Stimulated activated CD8-positive, alpha-beta memory T cell treated with anti-CD3 and anti-CD28 coated beads, Interleukin-7, amount 100 ng/mL, for 1 hour (primary cell): ENCODE results near the gene FBXL16.
"Not testable (repeated sequence)": the region's sequence is repeated elsewhere in the genome, so short reads cannot be mapped to it uniquely, and the experiment has no call there.

Experiments
- DNase-seq, 2 donors: peaks; one replicate each; pipeline ENCODE4 v3.0.0-alpha.2; 2020; ENCODE audit warnings: low read depth in 2 of 2

FBXL16 gene

GRCh38 chr16:723695-724094 is 18.1 kb upstream of the FBXL16 start:
- no peak for DNase-seq

DNA sequence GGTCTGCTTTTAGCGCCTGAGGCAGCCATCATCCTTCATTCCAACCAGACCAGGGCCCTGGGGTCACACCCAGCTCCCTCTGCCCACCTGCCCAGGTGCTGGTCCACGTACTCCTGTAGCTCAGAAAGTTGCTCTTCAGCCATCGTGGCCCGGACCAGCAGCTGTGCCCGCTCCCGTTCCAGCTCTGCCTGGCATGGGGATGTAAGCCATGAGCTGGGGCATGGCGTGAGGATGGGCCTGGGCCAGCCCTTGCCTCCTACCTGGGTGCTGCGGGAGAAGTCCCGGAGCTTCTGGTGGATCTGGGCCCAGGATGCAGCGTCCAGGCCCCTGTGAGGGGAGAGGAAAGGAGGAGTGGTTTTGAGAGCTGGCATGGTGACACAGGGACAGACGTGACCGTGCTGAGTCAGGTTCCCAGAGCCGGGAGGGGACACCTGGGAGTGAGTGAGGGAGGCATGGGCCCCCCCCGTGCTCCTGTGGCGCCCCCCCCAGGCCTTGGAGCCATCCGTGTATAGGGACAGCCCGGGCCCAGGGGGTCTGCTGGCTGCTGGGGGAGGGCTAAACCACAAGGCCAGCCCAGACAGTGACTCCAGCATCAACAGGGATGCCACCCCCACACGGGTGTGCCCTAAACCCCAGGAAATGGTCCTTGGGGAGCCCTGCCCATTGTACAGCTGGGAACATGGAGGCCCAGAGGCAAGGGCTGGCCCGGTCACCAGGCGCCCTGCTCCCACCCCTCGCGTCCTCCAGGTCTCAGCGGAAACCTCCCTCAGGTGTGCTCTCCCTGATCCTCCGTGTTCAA is 17.4 kb upstream of the FBXL16 start:
- no peak for DNase-seq

- no peak for DNase-seq
Measured at GRCh38 chr16:721765-722540, 16.4 kb upstream of the FBXL16 start.

- DNase-seq, result no peak
Measured at GRCh38 chr16:720990-721764, 15.6 kb upstream of the FBXL16 start, which contains the start of gene ANTKMT. Gene ANTKMT, plus strand, starts transcription at chr16:721146. Its CDS starts 129 bp downstream, at chr16:721275.

GRCh38 chr16:720447-720989 is 14.9 kb upstream of the FBXL16 start:
- DNase-seq, result no peak

DNA sequence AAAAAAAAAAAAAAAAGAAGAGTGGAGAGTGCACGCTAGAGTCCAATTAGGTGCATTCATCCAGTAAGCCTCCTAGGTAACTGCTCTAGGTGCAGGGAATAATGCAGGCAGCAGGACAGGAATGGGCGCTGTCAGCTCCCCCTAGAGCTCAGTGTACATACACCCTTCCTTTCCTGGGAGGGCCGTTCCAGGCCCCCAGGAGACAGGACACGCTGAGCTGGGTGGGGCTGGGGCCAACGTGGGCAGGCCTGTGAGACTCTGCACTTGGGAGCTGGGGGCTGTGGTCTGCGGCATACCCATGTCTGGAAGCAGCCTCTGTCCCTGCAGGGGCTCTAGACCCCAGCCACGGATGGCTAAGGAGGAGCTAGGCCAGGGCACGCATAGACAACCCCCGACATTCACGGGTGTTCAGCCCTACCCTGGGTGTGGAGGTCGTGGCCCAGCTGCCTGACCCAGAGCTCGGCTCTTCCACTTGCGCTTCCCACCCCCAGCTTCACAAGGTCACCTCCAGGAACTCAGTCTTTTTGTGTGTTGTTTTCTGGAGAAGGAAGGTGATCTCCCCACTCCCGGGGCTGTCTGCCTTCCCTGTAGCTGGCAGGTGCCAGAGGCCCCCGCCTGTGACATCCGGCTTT is 14.3 kb upstream of the FBXL16 start:
- no peak for DNase-seq

DNA sequence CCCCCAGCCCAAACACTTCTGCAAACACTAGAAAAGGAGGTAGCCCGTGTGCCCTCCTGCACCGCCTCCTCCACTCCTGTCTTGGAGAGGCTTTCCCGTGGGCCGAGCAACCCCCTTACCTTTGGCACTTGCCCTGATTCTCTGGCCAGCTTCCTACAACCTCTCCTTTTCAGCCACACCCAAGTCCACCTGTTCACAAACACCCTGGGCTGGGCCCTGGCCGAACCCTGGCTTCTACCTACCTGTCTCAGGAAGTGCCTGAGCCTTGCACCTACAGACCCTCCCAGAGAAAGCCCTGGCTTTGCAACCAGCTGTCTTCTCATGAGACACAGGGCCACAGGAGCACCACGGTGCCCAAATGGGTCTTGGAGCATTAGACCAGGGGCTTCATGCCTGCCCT is 13.3 kb upstream of the FBXL16 start:
- no peak for DNase-seq

DNA sequence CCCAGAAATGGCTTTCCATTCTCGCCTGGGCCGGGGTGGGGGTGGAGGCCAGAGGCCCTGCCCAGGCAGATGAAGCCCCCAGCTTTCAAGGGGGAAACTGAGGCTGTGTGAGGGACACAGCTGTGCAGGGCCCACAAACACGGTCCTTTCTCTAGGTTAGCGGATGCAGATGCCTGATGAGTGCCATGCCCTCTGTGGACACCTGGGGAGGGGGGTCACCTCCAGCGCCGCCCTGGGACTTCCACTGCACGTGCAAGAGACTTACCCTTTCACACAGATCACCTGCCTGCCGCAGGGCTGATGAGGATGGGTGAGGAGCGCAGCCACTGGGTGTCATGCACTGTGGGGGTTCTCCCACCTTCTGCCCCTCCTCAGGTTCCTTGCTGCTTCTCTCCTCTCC is 12.8 kb upstream of the FBXL16 start:
- DNase-seq, result no peak

GRCh38 chr16:717450-718245 is 12.0 kb upstream of the FBXL16 start:
- no peak for DNase-seq

- no peak for DNase-seq
Measured at GRCh38 chr16:716768-717325, 11.2 kb upstream of the FBXL16 start.

GRCh38 chr16:716200-716568 is 10.6 kb upstream of the FBXL16 start:
- no peak for DNase-seq

GRCh38 chr16:715477-716199 is 10.0 kb upstream of the FBXL16 start:
- DNase-seq, result no peak

GRCh38 chr16:714558-715476 is 9.2 kb upstream of the FBXL16 start, which contains the start of gene METRN:
Gene METRN, plus strand, starts transcription at chr16:715118. Its CDS starts 172 bp downstream, at chr16:715290.
- DNase-seq, result peak; percentile 75 to 79

GRCh38 chr16:714079-714478 is 8.5 kb upstream of the FBXL16 start:
- no peak for DNase-seq

GRCh38 chr16:712740-713250 is 7.2 kb upstream of the FBXL16 start:
- not testable (repeated sequence) for DNase-seq

GRCh38 chr16:711548-712320 is 6.1 kb upstream of the FBXL16 start:
- DNase-seq, result peak; percentile 61 to 69

DNA sequence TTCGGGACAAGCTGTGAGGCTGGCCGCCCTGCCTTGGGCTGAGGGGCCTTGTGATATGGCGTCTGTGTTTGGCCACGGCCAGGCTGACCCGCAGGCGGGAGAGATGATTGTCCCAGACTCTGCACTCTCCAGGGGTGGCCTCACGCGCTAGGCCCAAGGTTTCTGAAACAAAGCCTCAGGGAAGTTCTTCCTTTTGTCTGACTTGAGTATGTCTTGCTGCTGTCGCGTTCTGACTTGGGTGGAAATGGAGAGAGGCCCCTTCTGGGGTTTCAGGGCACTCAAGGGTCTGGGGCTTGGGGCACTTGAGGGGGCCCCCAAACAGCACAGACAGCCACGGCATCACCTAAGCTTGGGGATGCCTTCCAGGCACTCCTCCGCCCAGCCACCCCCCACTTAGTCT is 5.5 kb upstream of the FBXL16 start:
- DNase-seq, result no peak
